ENCODE measurements around the gene PEX10. TPM values are rescaled to one million over a fixed set of nuclear protein-coding genes. Genes with fewer than 3 reads are reported as not detected.

Gene PEX10
- total RNA-seq, 2 donors from 2014 or later = 35.6 TPM

DNA sequence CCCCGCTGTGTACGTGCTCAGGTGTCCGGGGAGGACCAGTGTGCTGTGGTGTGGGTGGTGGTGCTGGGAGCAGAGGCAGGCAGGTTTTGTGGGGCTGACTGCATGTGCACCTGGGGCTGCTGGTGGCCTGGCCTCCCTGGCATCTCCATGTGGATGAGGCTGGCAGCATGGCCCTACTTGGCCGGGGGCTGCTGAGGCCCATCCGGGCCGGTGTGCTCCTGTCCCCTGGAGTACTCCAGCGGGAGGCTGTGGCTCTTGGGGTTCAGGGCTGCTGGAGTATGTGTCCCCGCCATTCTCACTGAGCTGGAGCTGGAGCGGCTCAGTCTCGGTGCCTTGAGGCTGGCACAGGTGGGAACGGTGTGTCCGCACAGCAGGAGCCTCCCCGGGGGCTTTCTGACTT, 20.8 kb upstream of the PEX10 start:
- no peak overlapping the region for H3K4me3 ChIP-seq (ENCODE audit: low read length)
- H3K36me3 ChIP-seq (ENCODE audit: control insufficient read depth, insufficient read depth, low read length) = no peaks in the 10 kb centered on the region
- no peak overlapping the region for H3K9ac ChIP-seq (ENCODE audit: extremely low read depth, low read length, poor library complexity, severe bottlenecking)
- WGBS, 2 experiments (ENCODE audit: insufficient coverage in 1 of 2, insufficient read length in 1 of 2) = 88 to 93% methylated on average over 6 to 13 of the region's 13 CpGs
- H3K4me1 Mint-ChIP-seq = no peaks in the 10 kb centered on the region
- peaks cover 11% of the 10 kb centered on the region for H3K9me3 Mint-ChIP-seq
- TF ChIP-seq, protein P1, sequence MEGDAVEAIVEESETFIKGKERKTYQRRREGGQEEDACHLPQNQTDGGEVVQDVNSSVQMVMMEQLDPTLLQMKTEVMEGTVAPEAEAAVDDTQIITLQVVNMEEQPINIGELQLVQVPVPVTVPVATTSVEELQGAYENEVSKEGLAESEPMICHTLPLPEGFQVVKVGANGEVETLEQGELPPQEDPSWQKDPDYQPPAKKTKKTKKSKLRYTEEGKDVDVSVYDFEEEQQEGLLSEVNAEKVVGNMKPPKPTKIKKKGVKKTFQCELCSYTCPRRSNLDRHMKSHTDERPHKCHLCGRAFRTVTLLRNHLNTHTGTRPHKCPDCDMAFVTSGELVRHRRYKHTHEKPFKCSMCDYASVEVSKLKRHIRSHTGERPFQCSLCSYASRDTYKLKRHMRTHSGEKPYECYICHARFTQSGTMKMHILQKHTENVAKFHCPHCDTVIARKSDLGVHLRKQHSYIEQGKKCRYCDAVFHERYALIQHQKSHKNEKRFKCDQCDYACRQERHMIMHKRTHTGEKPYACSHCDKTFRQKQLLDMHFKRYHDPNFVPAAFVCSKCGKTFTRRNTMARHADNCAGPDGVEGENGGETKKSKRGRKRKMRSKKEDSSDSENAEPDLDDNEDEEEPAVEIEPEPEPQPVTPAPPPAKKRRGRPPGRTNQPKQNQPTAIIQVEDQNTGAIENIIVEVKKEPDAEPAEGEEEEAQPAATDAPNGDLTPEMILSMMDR (conservative IDR thresholded peaks at IDR 0.05) = no peak
- no peaks in the 10 kb centered on the region for H3K36me3 Mint-ChIP-seq (ENCODE audit: low read depth)
- no peaks in the 10 kb centered on the region for H3K27me3 ChIP-seq (ENCODE audit: control insufficient read depth, insufficient read depth, low read length, poor library complexity, severe bottlenecking)
- no peaks in the 10 kb centered on the region for H3K9me3 ChIP-seq (ENCODE audit: control insufficient read depth, low read length)
- H3K4me1 ChIP-seq (ENCODE audit: control insufficient read depth, insufficient read depth, low read length) = no peaks in the 10 kb centered on the region
- no peak overlapping the region for H3K27ac ChIP-seq (ENCODE audit: low read depth, low read length)
- no peak overlapping the region for H3K4me3 Mint-ChIP-seq
- DNase-seq = no peak
- H3K27ac Mint-ChIP-seq = no peak overlapping the region
- peaks cover 3% of the 10 kb centered on the region for H3K27me3 Mint-ChIP-seq (ENCODE audit: insufficient read depth)

DNA sequence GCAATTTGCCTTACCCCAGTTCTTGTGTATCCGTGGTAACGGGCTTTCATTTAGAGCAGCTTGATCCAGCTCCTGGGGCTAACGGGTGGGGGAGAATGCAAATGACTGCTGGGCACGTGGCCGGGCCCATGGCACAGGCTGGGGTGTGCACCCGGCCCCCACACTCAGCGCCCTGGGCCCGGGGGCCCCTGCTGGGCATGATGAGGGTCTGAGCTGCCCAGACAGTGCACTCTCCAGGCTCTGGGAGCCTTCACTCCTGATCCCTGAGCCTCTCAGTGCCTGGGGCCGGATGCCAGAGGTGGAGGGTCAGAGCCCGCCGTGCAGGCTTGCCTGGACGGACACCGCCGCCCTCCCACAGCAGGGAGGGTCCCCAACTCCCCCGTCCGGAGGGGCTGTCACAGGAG, 20.1 kb upstream of the PEX10 start:
- no peak overlapping the region for H3K9ac ChIP-seq (ENCODE audit: extremely low read depth, low read length, poor library complexity, severe bottlenecking)
- 54 to 71% methylated on average over 6 to 16 of the region's 16 CpGs for WGBS, 2 experiments (ENCODE audit: insufficient coverage in 1 of 2, insufficient read length in 1 of 2)
- H3K9me3 ChIP-seq (ENCODE audit: control insufficient read depth, low read length) = no peaks in the 10 kb centered on the region
- Mint-ChIP-seq H3K27me3 (ENCODE audit: insufficient read depth) (peaks cover 3% of the 10 kb centered on the region), H3K36me3 (ENCODE audit: low read depth) (no peaks in the 10 kb centered on the region), H3K27ac (no peak overlapping the region), H3K4me1 (no peaks in the 10 kb centered on the region), H3K4me3 (no peak overlapping the region), H3K9me3 (peaks cover 11% of the 10 kb centered on the region)
- no peak for DNase-seq
- no peak overlapping the region for H3K4me3 ChIP-seq (ENCODE audit: low read length)
- H3K27me3 ChIP-seq (ENCODE audit: control insufficient read depth, insufficient read depth, low read length, poor library complexity, severe bottlenecking) = no peaks in the 10 kb centered on the region
- TF ChIP-seq, protein P1 (conservative IDR thresholded peaks at IDR 0.05) = no peak
- H3K36me3 ChIP-seq (ENCODE audit: control insufficient read depth, insufficient read depth, low read length) = no peaks in the 10 kb centered on the region
- no peak overlapping the region for H3K27ac ChIP-seq (ENCODE audit: low read depth, low read length)
- H3K4me1 ChIP-seq (ENCODE audit: control insufficient read depth, insufficient read depth, low read length) = no peaks in the 10 kb centered on the region

DNA sequence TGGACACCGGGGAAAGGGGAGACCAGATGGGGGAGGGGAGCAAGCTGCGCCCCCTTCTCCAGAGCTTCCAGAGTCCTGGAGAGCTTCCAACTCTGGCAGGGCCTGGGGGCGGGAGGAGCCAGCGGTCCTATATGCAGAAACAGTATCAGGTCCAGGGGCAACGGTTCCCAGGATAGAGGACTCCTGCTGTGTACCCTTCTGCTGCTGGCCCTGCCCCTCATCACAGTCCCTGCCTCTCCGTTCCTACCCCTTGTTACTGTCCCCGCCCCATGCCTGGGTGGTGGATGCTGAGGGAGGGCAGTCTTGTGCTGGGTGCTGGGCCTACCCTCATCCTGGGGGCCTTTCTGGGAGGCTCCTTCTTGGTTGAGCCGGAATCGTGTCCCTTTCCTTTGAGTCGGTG, 19.2 kb upstream of the PEX10 start:
- H3K9ac ChIP-seq (ENCODE audit: extremely low read depth, low read length, poor library complexity, severe bottlenecking) = no peak overlapping the region
- no peaks in the 10 kb centered on the region for H3K27me3 ChIP-seq (ENCODE audit: control insufficient read depth, insufficient read depth, low read length, poor library complexity, severe bottlenecking)
- Mint-ChIP-seq H3K4me3 (no peak overlapping the region), H3K4me1 (no peaks in the 10 kb centered on the region), H3K9me3 (peaks cover 11% of the 10 kb centered on the region), H3K36me3 (ENCODE audit: low read depth) (no peaks in the 10 kb centered on the region), H3K27me3 (ENCODE audit: insufficient read depth) (peaks cover 3% of the 10 kb centered on the region), H3K27ac (no peak overlapping the region)
- TF ChIP-seq, protein P1 (conservative IDR thresholded peaks at IDR 0.05) = no peak
- H3K4me3 ChIP-seq (ENCODE audit: low read length) = no peak overlapping the region
- no peak overlapping the region for H3K27ac ChIP-seq (ENCODE audit: low read depth, low read length)
- no peaks in the 10 kb centered on the region for H3K36me3 ChIP-seq (ENCODE audit: control insufficient read depth, insufficient read depth, low read length)
- WGBS, 2 experiments (ENCODE audit: insufficient coverage in 1 of 2, insufficient read length in 1 of 2) = 79 to 80% methylated on average over 5 to 10 of the region's 10 CpGs
- DNase-seq = no peak
- no peaks in the 10 kb centered on the region for H3K9me3 ChIP-seq (ENCODE audit: control insufficient read depth, low read length)
- H3K4me1 ChIP-seq (ENCODE audit: control insufficient read depth, insufficient read depth, low read length) = no peaks in the 10 kb centered on the region
